Endodermal cell (in vitro differentiated cells): ENCODE results near the gene ENPP1. TPM values are rescaled to one million over a fixed set of nuclear protein-coding genes. Genes with fewer than 3 reads are reported as not detected.

Source experiments
- DNase-seq: peaks from one replicate; pipeline ENCODE4 v3.0.0-alpha.2; 2017
- H3K27ac ChIP-seq: 2 replicates; pipeline ENCODE4 v1.5.1; 2013; ENCODE audit warnings: mild to moderate bottlenecking, low read depth, low read length, moderate library complexity
- H3K27me3 ChIP-seq: 2 replicates; pipeline ENCODE4 v1.6.1; 2013; ENCODE audit warnings: mild to moderate bottlenecking, low read length, moderate library complexity; ENCODE audit not compliant: insufficient read depth, control insufficient read depth, poor library complexity, severe bottlenecking
- H3K36me3 ChIP-seq: 2 replicates; pipeline ENCODE4 v1.7.0; 2013; ENCODE audit warnings: mild to moderate bottlenecking, low read length, moderate library complexity; ENCODE audit not compliant: control insufficient read depth, insufficient read depth
- H3K4me1 ChIP-seq: one replicate; pipeline ENCODE4 v1.7.0; 2013; ENCODE audit warnings: low read length; ENCODE audit not compliant: control insufficient read depth, insufficient read depth
- H3K4me3 ChIP-seq: 2 replicates; pipeline ENCODE4 v1.5.1; 2013; ENCODE audit warnings: mild to moderate bottlenecking, low read length, moderate library complexity
- H3K9ac ChIP-seq: 2 replicates; pipeline ENCODE4 v1.6.1; 2013; ENCODE audit warnings: mild to moderate bottlenecking, low read length, moderate library complexity; ENCODE audit not compliant: poor library complexity, severe bottlenecking; ENCODE audit errors: extremely low read depth
- H3K9me3 ChIP-seq: 2 replicates; pipeline ENCODE4 v1.6.1; 2013; ENCODE audit warnings: mild to moderate bottlenecking, low read length, moderate library complexity; ENCODE audit not compliant: control insufficient read depth
- H3K27ac Mint-ChIP-seq: 2 replicates; pipeline ENCODE4 v1.8.0; 2020; ENCODE audit warnings: mixed read lengths
- H3K27me3 Mint-ChIP-seq: 2 replicates; pipeline ENCODE4 v1.8.0; 2021; ENCODE audit warnings: mild to moderate bottlenecking, mixed read lengths; ENCODE audit not compliant: insufficient read depth
- H3K36me3 Mint-ChIP-seq: 2 replicates; pipeline ENCODE4 v1.8.0; 2020; ENCODE audit warnings: low read depth, mixed read lengths
- H3K4me1 Mint-ChIP-seq: 2 replicates; pipeline ENCODE4 v1.8.0; 2020; ENCODE audit warnings: mixed read lengths
- H3K4me3 Mint-ChIP-seq: 2 replicates; pipeline ENCODE4 v1.8.0; 2020; ENCODE audit warnings: mild to moderate bottlenecking, moderate library complexity, mixed read lengths
- H3K9me3 Mint-ChIP-seq: 2 replicates; pipeline ENCODE4 v1.8.0; 2020; ENCODE audit warnings: mild to moderate bottlenecking, mixed read lengths
- CTCF ChIP-seq: fragments of 200-600 bp; sonication (generic); conservative IDR thresholded peaks from 2 replicates; pipeline ENCODE4 v1.5.0; 2021; ENCODE audit warnings: antibody characterized with exemption, mild to moderate bottlenecking
- WGBS, 2 experiments: methylation state at CpG; one replicate each; pipeline versions ENCODE4 v1.1.5 to v1.1.7; 2013; ENCODE audit warnings: missing lambda C conversion rate in 2 of 2, mixed read lengths in 1 of 2; ENCODE audit not compliant: insufficient coverage in 1 of 2, insufficient read length in 1 of 2; 5-methylcytosine and 5-hydroxymethylcytosine counted together
- total RNA-seq, 2 donors: library from RNA; stranded (reverse); fragmentation: NEBNext Ultra II Directional in 1 of 2; extraction: Animal tissue kit (Norgen Biotek cat#: 25700) in 1 of 2; gene quantifications; 2 replicates in 1 of 2; 3 replicates in 1 of 2; pipeline ENCODE4 v1.2.1, GENCODE V29; 2021

ENPP1 gene
- total RNA-seq, 2 donors from 2014 or later = 11.6 to 16.1 TPM

GRCh38 chr6:131804131-131804530, 3.7 kb upstream of the ENPP1 start:
- no peak for DNase-seq
- peaks cover 31% of the 10 kb centered on the region for H3K27me3 Mint-ChIP-seq
- no peaks in the 10 kb centered on the region for H3K36me3 ChIP-seq
- no peak overlapping the region for H3K4me3 Mint-ChIP-seq
- H3K27ac Mint-ChIP-seq = no peak overlapping the region
- H3K36me3 Mint-ChIP-seq = no peaks in the 10 kb centered on the region
- H3K9me3 Mint-ChIP-seq = peaks cover 10% of the 10 kb centered on the region
- no peak for TF ChIP-seq CTCF
- H3K27ac ChIP-seq = no peak overlapping the region
- no CpG with 5 or more reads among the region's 1 CpG for WGBS, 2 experiments
- H3K4me1 ChIP-seq = no peaks in the 10 kb centered on the region
- no peak overlapping the region for H3K4me3 ChIP-seq
- peaks cover 9% of the 10 kb centered on the region for H3K9me3 ChIP-seq
- peaks cover 12% of the 10 kb centered on the region for H3K27me3 ChIP-seq
- H3K9ac ChIP-seq = no peak overlapping the region
- peaks cover 13% of the 10 kb centered on the region for H3K4me1 Mint-ChIP-seq

DNA sequence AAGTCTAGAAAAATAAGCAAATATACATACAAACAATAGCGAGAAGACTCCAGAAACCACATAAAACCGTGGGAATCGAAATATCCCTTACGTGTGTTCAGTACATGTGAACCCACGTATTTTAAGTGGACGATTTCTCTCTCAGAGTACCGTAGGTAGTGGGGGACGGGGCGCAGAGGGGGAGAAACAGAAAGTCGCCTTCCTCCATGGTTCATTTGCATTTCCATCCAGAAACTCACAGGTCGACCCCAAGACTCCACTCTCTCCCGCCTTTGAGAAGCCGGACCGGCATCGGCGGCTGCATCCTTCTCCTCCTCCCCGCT, 538 bp upstream of the ENPP1 start:
- Histone ChIP-seq H3K4me1 (no peaks in the 10 kb centered on the region), H3K9me3 (peaks cover 9% of the 10 kb centered on the region), H3K4me3 (peak overlapping the region; percentile 85), H3K36me3 (no peaks in the 10 kb centered on the region), H3K9ac (peak overlapping the region; percentile 27), H3K27me3 (peaks cover 13% of the 10 kb centered on the region), H3K27ac (no peak overlapping the region)
- Mint-ChIP-seq H3K36me3 (no peaks in the 10 kb centered on the region), H3K9me3 (peaks cover 10% of the 10 kb centered on the region), H3K4me3 (peak overlapping the region; percentile 80), H3K4me1 (peaks cover 14% of the 10 kb centered on the region), H3K27ac (peak overlapping the region; percentile 88), H3K27me3 (peaks cover 31% of the 10 kb centered on the region)
- TF ChIP-seq CTCF = no peak
- WGBS, 2 experiments = 0 to 11% methylated on average over 1 to 17 of the region's 17 CpGs
- DNase-seq = no peak

- Histone ChIP-seq H3K27me3 (peaks cover 13% of the 10 kb centered on the region), H3K4me1 (no peaks in the 10 kb centered on the region), H3K9me3 (peaks cover 1% of the 10 kb centered on the region), H3K9ac (peak overlapping the region; percentile 38), H3K36me3 (no peaks in the 10 kb centered on the region), H3K27ac (no peak overlapping the region), H3K4me3 (peak overlapping the region; percentile 91)
- H3K9me3 Mint-ChIP-seq = no peaks in the 10 kb centered on the region
- DNase-seq = no peak
- no peak for TF ChIP-seq CTCF
- 13 to 16% methylated on average over 9 to 12 of the region's 12 CpGs for WGBS, 2 experiments
- peak overlapping the region; percentile 80 for H3K4me3 Mint-ChIP-seq
- H3K36me3 Mint-ChIP-seq = no peaks in the 10 kb centered on the region
- peaks cover 31% of the 10 kb centered on the region for H3K27me3 Mint-ChIP-seq
- H3K27ac Mint-ChIP-seq = no peak overlapping the region
- peaks cover 15% of the 10 kb centered on the region for H3K4me1 Mint-ChIP-seq
Observed at GRCh38 chr6:131808460-131809269, 845 bp downstream of the ENPP1 start.
